Endothelial cell of umbilical vein (primary cell): ENCODE results near the gene FEM1C. TPM values are rescaled to one million over a fixed set of nuclear protein-coding genes. Genes with fewer than 3 reads are reported as not detected.

Experiments used
- BruUV-seq: library from RNA; stranded (reverse); fragments of 400-500 nt; replicated peaks from 2 replicates; lab custom pipeline; 2021; lab: Mats Ljungman, UMichigan
- CTCF ChIA-PET: fragments of 300-600, 350-600 bp; sonication (Branson Sonifier 250); formaldehyde crosslinking; loops from one replicate; lab custom pipeline; 2021; ENCODE audit warnings: antibody characterized with exemption, inconsistent platforms; lab: Charles Lee
- POLR2A ChIA-PET: fragments of 300-600, 350-600 bp; sonication (Branson Sonifier 250); formaldehyde crosslinking; loops from one replicate; lab custom pipeline; 2021; ENCODE audit warnings: antibody characterized with exemption, inconsistent platforms; lab: Charles Lee
- DNase-seq: peaks from one replicate; pipeline ENCODE4 v3.0.0-alpha.2; 2011; ENCODE audit warnings: low read depth, low spot score
- FAIRE-seq: peaks from 2 replicates; lab custom pipeline; 2011; peaks lifted over from hg19 to GRCh38; lab: Jason Lieb, UNC
- H2AFZ ChIP-seq: 2 replicates; pipeline ENCODE4 v1.6.0; 2012; ENCODE audit warnings: low read depth, low read length, control low read depth, inconsistent platforms
- H3K27ac ChIP-seq: 2 replicates; pipeline ENCODE4 v1.5.1; 2011; ENCODE audit warnings: low read depth, mild to moderate bottlenecking, control low read depth, low read length, moderate library complexity; ENCODE audit not compliant: insufficient read depth
- H3K27me3 ChIP-seq, 2 experiments: 2 replicates each; pipeline versions ENCODE4 v1.6.0 to v1.6.1; 2011; ENCODE audit warnings: low read length in 2 of 2, mixed read lengths in 1 of 2; ENCODE audit not compliant: control insufficient read depth in 2 of 2, insufficient read depth in 2 of 2
- H3K36me3 ChIP-seq, 2 experiments: 2 replicates in 1 of 2; 3 replicates in 1 of 2; pipeline ENCODE4 v1.5.1; 2011; ENCODE audit warnings: low read length in 2 of 2, mild to moderate bottlenecking in 1 of 2, moderate library complexity in 1 of 2; ENCODE audit not compliant: control insufficient read depth in 2 of 2, insufficient read depth in 2 of 2; ENCODE audit errors: extremely low read depth in 1 of 2
- H3K4me1 ChIP-seq: 3 replicates; pipeline ENCODE4 v1.5.1; 2011; ENCODE audit warnings: mild to moderate bottlenecking, low read length; ENCODE audit not compliant: control insufficient read depth, insufficient read depth; ENCODE audit errors: extremely low read depth
- H3K4me2 ChIP-seq: 2 replicates; pipeline ENCODE4 v1.6.1; 2011; ENCODE audit warnings: low read length, control low read depth, mixed read lengths; ENCODE audit not compliant: insufficient read depth
- H3K4me3 ChIP-seq, 3 experiments: fragments of 200-600 bp in 1 of 3; sonication (generic), shearing (Covaris generic) in 1 of 3; replicated peaks in 1 of 3; 2 replicates each; pipeline ENCODE4 v1.5.1; 2011 to 2016; ENCODE audit warnings: control low read depth in 3 of 3, low read length in 3 of 3, mild to moderate bottlenecking in 2 of 3, inconsistent platforms in 1 of 3, low read depth in 1 of 3, moderate library complexity in 1 of 3; ENCODE audit not compliant: insufficient read depth in 1 of 3
- H3K79me2 ChIP-seq: 2 replicates; pipeline ENCODE4 v1.6.0; 2012; ENCODE audit warnings: low read length, inconsistent platforms; ENCODE audit not compliant: control insufficient read depth, insufficient read depth
- H3K9ac ChIP-seq: replicated peaks from 2 replicates; pipeline ENCODE3; 2011; ENCODE audit warnings: low read length, control low read depth; ENCODE audit not compliant: insufficient read depth; ENCODE audit errors: extremely low read depth
- H3K9me1 ChIP-seq: replicated peaks from 3 replicates; pipeline ENCODE4 v1.6.0; 2011; ENCODE audit warnings: mild to moderate bottlenecking, low read length; ENCODE audit not compliant: control insufficient read depth, insufficient read depth; ENCODE audit errors: extremely low read depth
- H3K9me3 ChIP-seq: replicated peaks from 2 replicates; pipeline ENCODE4 v1.5.1; 2012; ENCODE audit warnings: low read length, inconsistent platforms; ENCODE audit not compliant: control insufficient read depth, insufficient read depth
- H4K20me1 ChIP-seq: replicated peaks from 2 replicates; pipeline ENCODE3; 2011; ENCODE audit warnings: mild to moderate bottlenecking, low read length; ENCODE audit not compliant: control insufficient read depth, insufficient read depth; ENCODE audit errors: extremely low read depth
- EZH2 ChIP-seq: IDR thresholded peaks from 2 replicates; pipeline ENCODE4 v1.6.1; 2012; ENCODE audit warnings: borderline replicate concordance, low read depth, mild to moderate bottlenecking, moderate library complexity, low read length, inconsistent platforms; ENCODE audit not compliant: severe bottlenecking
- FOS ChIP-seq: IDR thresholded peaks from 2 replicates; pipeline ENCODE4 v1.6.1; 2011; ENCODE audit warnings: mild to moderate bottlenecking, low read length, moderate library complexity, borderline replicate concordance; ENCODE audit not compliant: insufficient read depth
- GATA2 ChIP-seq: IDR thresholded peaks from 2 replicates; pipeline ENCODE4 v1.7.0; 2011; ENCODE audit warnings: low read depth, mild to moderate bottlenecking, moderate library complexity, mixed read lengths, low read length; ENCODE audit not compliant: insufficient read length, insufficient read depth
- JUN ChIP-seq: IDR thresholded peaks from 2 replicates; pipeline ENCODE4 v1.6.1; 2011; ENCODE audit warnings: borderline replicate concordance, low read depth; ENCODE audit not compliant: insufficient read length, insufficient read depth
- MYC ChIP-seq: IDR thresholded peaks from one replicate; pipeline ENCODE4 v1.6.1; 2011; ENCODE audit warnings: mild to moderate bottlenecking, low read depth, low read length
- POLR2A ChIP-seq: IDR thresholded peaks from 2 replicates; pipeline ENCODE4 v1.6.1; 2012; ENCODE audit warnings: low read depth, mild to moderate bottlenecking, control low read depth, low read length
- POLR2AphosphoS5 ChIP-seq: IDR thresholded peaks from 2 replicates; pipeline ENCODE4 v1.6.1; 2012; ENCODE audit warnings: low read depth, mild to moderate bottlenecking, control low read depth, low read length, moderate library complexity; ENCODE audit not compliant: insufficient read depth
- dilution Hi-C: fragments of 300-500 bp; cut with MboI; formaldehyde crosslinking; loops from one replicate; pipeline ENCODE4 v1.15.0; 2019; ENCODE audit warnings: low sequenced_read_pairs; ENCODE audit not compliant: extremely low pct_ligation_motif_present
- intact Hi-C: fragments of 100-400 bp; cut with micrococcal nuclease; formaldehyde crosslinking; loops from one replicate; pipeline ENCODE4 v1.10.0; 2022
- polyA plus RNA-seq, 4 experiments: library from polyadenylated mRNA; depleted of rRNA in 3 of 4; stranded (reverse) in 3 of 4; unstranded in 1 of 4; fragments of >200 nt; gene quantifications; 2 replicates each; pipeline versions ENCODE4 v1.2.1 to v1.2.3, GENCODE V29; 2011 to 2012; ENCODE audit warnings: missing spikeins in 1 of 4
- total RNA-seq: library from RNA; stranded (reverse); gene quantifications from 2 replicates; pipeline ENCODE4 v1.2.3, GENCODE V29; 2021
- TF ChIP-seq, protein P1 (sequence below), 2 donors: IDR thresholded peaks; 1 replicate in 1 of 2; 2 replicates in 1 of 2; pipeline ENCODE4 v1.5.1; 2011; ENCODE audit warnings: low read length in 2 of 2, mild to moderate bottlenecking in 2 of 2, moderate library complexity in 2 of 2, control low read depth in 1 of 2, inconsistent platforms in 1 of 2, low read depth in 1 of 2; ENCODE audit not compliant: insufficient read depth in 1 of 2; ENCODE audit errors: extremely low read depth in 1 of 2
- TF ChIP-seq, protein P2 (sequence below): IDR thresholded peaks from 2 replicates; pipeline ENCODE4 v1.6.1; 2011; ENCODE audit not compliant: insufficient read depth, insufficient read length

The FEM1C gene
- total and polyA plus RNA-seq, 2 donors (not counting 3 experiments of a cell fraction or from before 2014, with no cell fraction given): 6.2 to 16.0 TPM

DNA sequence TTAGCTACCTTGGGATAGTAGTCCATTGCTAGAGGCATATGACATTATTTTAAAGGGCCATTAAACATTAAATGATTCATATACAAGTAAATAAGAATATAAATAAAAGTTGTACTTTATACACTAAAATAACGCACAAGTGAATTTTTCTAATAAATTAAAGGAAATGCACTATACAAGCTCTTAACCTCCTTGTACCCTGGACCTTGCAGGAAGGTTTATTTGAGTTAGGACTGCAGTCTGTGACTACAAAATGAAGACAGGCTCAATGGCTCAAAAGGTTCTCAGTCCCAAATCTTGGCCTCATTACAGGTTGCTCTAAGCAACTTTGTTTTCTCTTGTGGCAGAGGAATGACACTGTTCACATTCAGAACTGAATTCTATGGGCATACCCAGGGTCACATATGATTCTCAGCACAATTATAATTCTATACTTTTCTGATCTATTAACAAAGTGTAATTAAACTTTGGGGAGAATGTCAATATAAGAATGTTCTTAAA is 34.4 kb downstream of the FEM1C start:
- intact Hi-C loops (no loop called here), dilution Hi-C loops (no loop called here)
- Histone ChIP-seq H3K27ac (no peak overlapping the region), H3K9me1 (no peaks in the 10 kb centered on the region), H3K79me2 (no peaks in the 10 kb centered on the region), H3K9me3 (no peaks in the 10 kb centered on the region), H3K4me2 (no peak overlapping the region), H3K36me3 (no peaks in the 10 kb centered on the region), H3K4me3 (no peak overlapping the region), H3K27me3 (no peaks in the 10 kb centered on the region), H2AFZ (no peak overlapping the region), H4K20me1 (no peaks in the 10 kb centered on the region), H3K4me1 (no peaks in the 10 kb centered on the region), H3K9ac (no peak overlapping the region)
- DNase-seq: no peak
- no peak for FAIRE-seq
- no TSS peak for BruUV-seq
- CTCF ChIA-PET: interaction anchor here (1.0 to 2.3 kb wide), 3 partner anchors 10 to 64 kb away, joined by 3 to 6 read pairs (median 3); no protein-coding TSS in a partner anchor
- no peak for TF ChIP-seq FOS
- no peak for TF ChIP-seq JUN
- no peak for TF ChIP-seq EZH2
- TF ChIP-seq POLR2AphosphoS5: no peak
- TF ChIP-seq GATA2: no peak
- TF ChIP-seq POLR2A: no peak
- no peak for TF ChIP-seq MYC
- TF ChIP-seq, protein P1, sequence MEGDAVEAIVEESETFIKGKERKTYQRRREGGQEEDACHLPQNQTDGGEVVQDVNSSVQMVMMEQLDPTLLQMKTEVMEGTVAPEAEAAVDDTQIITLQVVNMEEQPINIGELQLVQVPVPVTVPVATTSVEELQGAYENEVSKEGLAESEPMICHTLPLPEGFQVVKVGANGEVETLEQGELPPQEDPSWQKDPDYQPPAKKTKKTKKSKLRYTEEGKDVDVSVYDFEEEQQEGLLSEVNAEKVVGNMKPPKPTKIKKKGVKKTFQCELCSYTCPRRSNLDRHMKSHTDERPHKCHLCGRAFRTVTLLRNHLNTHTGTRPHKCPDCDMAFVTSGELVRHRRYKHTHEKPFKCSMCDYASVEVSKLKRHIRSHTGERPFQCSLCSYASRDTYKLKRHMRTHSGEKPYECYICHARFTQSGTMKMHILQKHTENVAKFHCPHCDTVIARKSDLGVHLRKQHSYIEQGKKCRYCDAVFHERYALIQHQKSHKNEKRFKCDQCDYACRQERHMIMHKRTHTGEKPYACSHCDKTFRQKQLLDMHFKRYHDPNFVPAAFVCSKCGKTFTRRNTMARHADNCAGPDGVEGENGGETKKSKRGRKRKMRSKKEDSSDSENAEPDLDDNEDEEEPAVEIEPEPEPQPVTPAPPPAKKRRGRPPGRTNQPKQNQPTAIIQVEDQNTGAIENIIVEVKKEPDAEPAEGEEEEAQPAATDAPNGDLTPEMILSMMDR (IDR thresholded peaks at IDR 0.05; ENCODE audit: extremely low read depth in 1 of 2, insufficient read depth in 1 of 2, low read depth in 1 of 2, low read length in 2 of 2): no peak
- TF ChIP-seq, protein P2, sequence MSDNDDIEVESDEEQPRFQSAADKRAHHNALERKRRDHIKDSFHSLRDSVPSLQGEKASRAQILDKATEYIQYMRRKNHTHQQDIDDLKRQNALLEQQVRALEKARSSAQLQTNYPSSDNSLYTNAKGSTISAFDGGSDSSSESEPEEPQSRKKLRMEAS: no peak
- POLR2A ChIA-PET: no interaction called here
